GM12878 (cell line): ENCODE data around the gene SLC22A23. TPM values are rescaled to one million over a fixed set of nuclear protein-coding genes. Genes with fewer than 3 reads are reported as not detected.

ENCODE experiments used
- ATAC-seq: fragments of 200-7000 bp; cut with Tn5 transposase; 3 replicates; pipeline ENCODE4 v1.9.1; 2020; ENCODE audit warnings: mild to moderate bottlenecking, moderate library complexity
- BruUV-seq: library from RNA; stranded (reverse); fragments of 400-500 nt; replicated peaks from 2 replicates; lab custom pipeline; 2021; lab: Mats Ljungman, UMichigan
- CTCF ChIA-PET: fragments of 300-600 bp; sonication (Branson Sonifier 250); formaldehyde crosslinking; extraction: SDS; loops from one replicate; lab custom pipeline; 2021; ENCODE audit warnings: inconsistent platforms; lab: Yijun Ruan, JAX
- POLR2A ChIA-PET: fragments of 350-600 bp; formaldehyde crosslinking; extraction: SDS; loops from one replicate; lab custom pipeline; 2021; ENCODE audit warnings: inconsistent platforms; lab: Charles Lee
- RAD21 ChIA-PET: fragments of 300-600 bp; sonication (Branson Sonifier 250); formaldehyde crosslinking; loops from one replicate; lab custom pipeline; 2023; ENCODE audit warnings: antibody characterized with exemption; ENCODE audit not compliant: unreplicated experiment; lab: Charles Lee
- SMC1A ChIA-PET: fragments of 300-600 bp; sonication (Branson Sonifier 250); formaldehyde crosslinking; loops from one replicate; lab custom pipeline; 2023; ENCODE audit not compliant: unreplicated experiment, uncharacterized antibody; lab: Charles Lee
- DNase-seq: peaks from one replicate; pipeline ENCODE4 v3.0.0-alpha.2; 2011; ENCODE audit warnings: low read depth, low spot score
- FAIRE-seq: peaks from 3 replicates; lab custom pipeline; 2011; peaks lifted over from hg19 to GRCh38; lab: Jason Lieb, UNC
- H2AFZ ChIP-seq: 2 replicates; pipeline ENCODE4 v1.6.0; 2011; ENCODE audit warnings: low read depth, low read length, control low read depth; ENCODE audit not compliant: control insufficient read depth
- H3K27ac ChIP-seq: 2 replicates; pipeline ENCODE4 v1.5.1; 2011; ENCODE audit warnings: control low read depth; ENCODE audit not compliant: control insufficient read depth, insufficient read depth
- H3K27me3 ChIP-seq, 2 experiments: replicated peaks in 1 of 2; 2 replicates each; pipeline versions ENCODE4 v1.6.0 to v1.6.1; 2011; ENCODE audit warnings: low read length in 1 of 2; ENCODE audit not compliant: control insufficient read depth in 2 of 2, insufficient read depth in 2 of 2
- H3K36me3 ChIP-seq, 2 experiments: 2 replicates each; pipeline ENCODE4 v1.5.1; 2011; ENCODE audit warnings: low read length in 1 of 2; ENCODE audit not compliant: control insufficient read depth in 2 of 2, insufficient read depth in 2 of 2
- H3K4me1 ChIP-seq: 2 replicates; pipeline ENCODE4 v1.6.1; 2011; ENCODE audit warnings: mild to moderate bottlenecking, low read length, moderate library complexity, mixed read lengths; ENCODE audit not compliant: control insufficient read depth, insufficient read depth
- H3K4me2 ChIP-seq: 2 replicates; pipeline ENCODE4 v1.6.0; 2011; ENCODE audit warnings: control low read depth; ENCODE audit not compliant: control insufficient read depth, insufficient read depth
- H3K4me3 ChIP-seq: fragments of 200-600 bp; sonication (generic); 2 replicates; pipeline ENCODE4 v1.5.1; 2016
- H3K79me2 ChIP-seq: 2 replicates; pipeline ENCODE4 v1.6.0; 2011; ENCODE audit warnings: low read length; ENCODE audit not compliant: control insufficient read depth, insufficient read depth
- H3K9ac ChIP-seq: 2 replicates; pipeline ENCODE4 v1.8.0; 2011; ENCODE audit warnings: low read length, control low read depth, mixed read lengths; ENCODE audit not compliant: control insufficient read depth, insufficient read depth
- H3K9me3 ChIP-seq: replicated peaks from 3 replicates; pipeline ENCODE4 v1.5.1; 2011; ENCODE audit warnings: mild to moderate bottlenecking, low read length; ENCODE audit not compliant: control insufficient read depth, insufficient read depth
- H4K20me1 ChIP-seq: 2 replicates; pipeline ENCODE4 v1.6.0; 2011; ENCODE audit not compliant: control insufficient read depth, insufficient read depth
- CBX3 ChIP-seq: fragments of 200-600 bp; sonication (generic); IDR thresholded peaks from 2 replicates; pipeline ENCODE4 v1.6.1; 2016; ENCODE audit warnings: low read depth, borderline replicate concordance
- CHD4 ChIP-seq: fragments of 200-600 bp; sonication (generic); IDR thresholded peaks from 2 replicates; pipeline ENCODE4 v1.6.1; 2016; ENCODE audit warnings: mild to moderate bottlenecking
- HDAC6 ChIP-seq: fragments of 200-600 bp; sonication (generic); IDR thresholded peaks from one replicate; pipeline ENCODE4 v1.8.0; 2017; ENCODE audit warnings: antibody characterized with exemption; ENCODE audit not compliant: unreplicated experiment
- MTA3 ChIP-seq: IDR thresholded peaks from 2 replicates; pipeline ENCODE4 v1.6.1; 2012; ENCODE audit warnings: low read length, inconsistent platforms, borderline replicate concordance
- SMAD1 ChIP-seq: fragments of 450-650 bp; IDR thresholded peaks from 2 replicates; pipeline ENCODE4 v1.6.1; 2018; ENCODE audit warnings: mild to moderate bottlenecking, low read depth; ENCODE audit not compliant: partially characterized antibody
- SREBF1 ChIP-seq: IDR thresholded peaks from 2 replicates; pipeline ENCODE4 v1.6.1; 2012; ENCODE audit warnings: mild to moderate bottlenecking, low read length
- STAT3 ChIP-seq: IDR thresholded peaks from 2 replicates; pipeline ENCODE4 v1.6.1; 2011; ENCODE audit warnings: low read depth, low read length, improper control_type of control experiment
- ZBED1 ChIP-seq: IDR thresholded peaks from 2 replicates; pipeline ENCODE4 v1.6.1; 2016; ENCODE audit warnings: borderline replicate concordance
- ZSCAN29 ChIP-seq: fragments of 450-650 bp; IDR thresholded peaks from 2 replicates; pipeline ENCODE4 v1.6.1; 2017; ENCODE audit warnings: mild to moderate bottlenecking, moderate library complexity
- WGBS: methylation state at CpG from one replicate; pipeline ENCODE4 v1.1.6; 2016; ENCODE audit warnings: low lambda C conversion rate; ENCODE audit not compliant: insufficient replicate concordance, insufficient coverage; ENCODE audit errors: missing lambda C conversion rate; 5-methylcytosine and 5-hydroxymethylcytosine counted together
- in situ Hi-C: fragments of 300-500 bp; cut with MboI; formaldehyde crosslinking; loops from 9 replicates; pipeline ENCODE4 v1.14.3; 2018; ENCODE audit warnings: mixed read lengths
- intact Hi-C: fragments of 100-400 bp; cut with micrococcal nuclease; formaldehyde crosslinking; loops from one replicate; pipeline ENCODE4 v1.14.2; 2022; ENCODE audit not compliant: unreplicated experiment
- polyA plus RNA-seq, 11 experiments: library from polyadenylated mRNA; depleted of rRNA in 4 of 11; unstranded in 6 of 11; stranded (reverse) in 5 of 11; fragments of >200 nt; fragmentation: Nextera tagmentation in 4 of 11; fragmentation: Illumina TruSeq in 1 of 11; extraction: Ambion mirVana in 4 of 11; extraction: Trizol in 1 of 11; gene quantifications; 1 replicate in 1 of 11; 2 replicates in 10 of 11; pipeline versions ENCODE4 v1.2.1 to v1.2.3, GENCODE V29; 2011 to 2016; ENCODE audit warnings: inconsistent platforms in 2 of 11, missing spikeins in 2 of 11, low read depth in 1 of 11
- total RNA-seq, 4 experiments: library from RNA; depleted of rRNA in 3 of 4; stranded (reverse); fragments of >200 nt in 3 of 4; fragmentation: Illumina TruSeq in 1 of 4; extraction: Trizol in 1 of 4; gene quantifications; 2 replicates each; pipeline versions ENCODE4 v1.2.1 to v1.2.3, GENCODE V29; 2013 to 2021
- TF ChIP-seq, protein P1 (sequence below): IDR thresholded peaks from 2 replicates; pipeline ENCODE4 v1.6.1; 2011; ENCODE audit warnings: borderline replicate concordance, low read depth, mild to moderate bottlenecking, moderate library complexity, low read length; ENCODE audit not compliant: insufficient read depth, poor library complexity, severe bottlenecking

Gene SLC22A23
- total and polyA plus RNA-seq, 10 of the 15 experiments (the other 5 are each of a cell fraction or from before 2014, with no cell fraction given), result 0.20 to 2.4 (median 0.74) TPM

DNA sequence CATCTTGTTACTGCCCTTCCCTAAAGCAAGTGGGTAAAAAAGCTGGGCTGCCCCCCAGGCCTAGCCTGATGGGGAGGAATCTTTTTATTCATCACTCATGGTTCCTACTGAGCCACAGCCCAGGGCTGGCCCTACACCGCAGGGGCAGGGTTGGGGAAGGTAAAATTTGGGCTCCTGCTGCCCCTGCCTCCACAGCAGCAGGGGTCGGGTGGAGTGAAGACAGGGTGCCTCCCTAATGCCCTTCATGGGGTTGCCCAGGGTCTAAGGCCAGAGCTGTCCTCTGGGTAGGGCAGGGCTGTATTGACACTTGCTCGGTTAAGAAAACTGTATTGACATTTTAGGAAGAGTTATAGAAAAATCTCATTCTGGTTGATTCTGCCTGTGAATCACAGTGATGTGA is 207.0 kb downstream of the SLC22A23 start:
- no peak for TF ChIP-seq ZBED1
- no peak for TF ChIP-seq CBX3
- TF ChIP-seq MTA3, result no peak
- TF ChIP-seq HDAC6, result no peak
- TF ChIP-seq SREBF1, result no peak
- TF ChIP-seq ZSCAN29, result no peak
- no peak for TF ChIP-seq STAT3
- no peak for TF ChIP-seq SMAD1
- TF ChIP-seq, protein P1, sequence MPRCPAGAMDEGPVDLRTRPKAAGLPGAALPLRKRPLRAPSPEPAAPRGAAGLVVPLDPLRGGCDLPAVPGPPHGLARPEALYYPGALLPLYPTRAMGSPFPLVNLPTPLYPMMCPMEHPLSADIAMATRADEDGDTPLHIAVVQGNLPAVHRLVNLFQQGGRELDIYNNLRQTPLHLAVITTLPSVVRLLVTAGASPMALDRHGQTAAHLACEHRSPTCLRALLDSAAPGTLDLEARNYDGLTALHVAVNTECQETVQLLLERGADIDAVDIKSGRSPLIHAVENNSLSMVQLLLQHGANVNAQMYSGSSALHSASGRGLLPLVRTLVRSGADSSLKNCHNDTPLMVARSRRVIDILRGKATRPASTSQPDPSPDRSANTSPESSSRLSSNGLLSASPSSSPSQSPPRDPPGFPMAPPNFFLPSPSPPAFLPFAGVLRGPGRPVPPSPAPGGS, result no peak
- TF ChIP-seq CHD4, result no peak
- H3K9me3 ChIP-seq, result no peaks in the 10 kb centered on the region
- peaks cover 0 to 6% of the 10 kb centered on the region in 2 experiments; a peak in 3 of 4 replicates for H3K27me3 ChIP-seq
- no peak overlapping the region for H3K4me2 ChIP-seq
- ChIA-PET SMC1A (interaction anchor here (1.2 to 3.8 kb wide), 2 partner anchors 40 to 125 kb away, joined by 3 to 32 read pairs; no protein-coding TSS in a partner anchor), RAD21 (no interaction called here), POLR2A (interaction anchor here (0.8 kb wide), 1 partner anchor 123 kb away, joined by 4 read pairs; no protein-coding TSS in a partner anchor), CTCF (interaction anchor here (0.6 to 4.2 kb wide), 8 partner anchors 10 to 752 kb away, joined by 3 to 61 read pairs (median 12); partner anchors contain the start of gene PSMG4)
- in situ Hi-C loops (loop anchor here (5.0 kb wide), 2 partner anchors 123 to 258 kb away; no protein-coding TSS in a partner anchor), intact Hi-C loops (loop anchor here (5.0 kb wide), 1 partner anchor 253 kb away; the partner anchor contains the start of gene NQO2)
- DNase-seq (no peak), ATAC-seq (no peak), FAIRE-seq (no peak)
- no peaks in the 10 kb centered on the region for H4K20me1 ChIP-seq
- no TSS peak for BruUV-seq
- 42% methylated on average over 3 of the region's 3 CpGs for WGBS
- H3K4me1 ChIP-seq, result no peaks in the 10 kb centered on the region
- no peaks in the 10 kb centered on the region for H3K36me3 ChIP-seq
- H3K79me2 ChIP-seq, result no peaks in the 10 kb centered on the region
- no peak overlapping the region for H3K9ac ChIP-seq
- no peak overlapping the region for H2AFZ ChIP-seq
- no peak overlapping the region for H3K4me3 ChIP-seq
- H3K27ac ChIP-seq, result no peak overlapping the region
